IMR-90 (cell line): ENCODE results near the gene TMEM184B. TPM values are rescaled to one million over a fixed set of nuclear protein-coding genes. Genes with fewer than 3 reads are reported as not detected.

ENCODE experiments used
- ATAC-seq: fragments of 200-7000 bp; cut with Tn5 transposase; 2 replicates; pipeline ENCODE4 v1.9.1; 2020; ENCODE audit warnings: low read depth, mild to moderate bottlenecking, moderate library complexity
- BruUV-seq: library from RNA; stranded (reverse); fragments of 400-500 nt; replicated peaks from 2 replicates; lab custom pipeline; 2021; lab: Mats Ljungman, UMichigan
- CTCF ChIA-PET: fragments of 300-600 bp; formaldehyde crosslinking; extraction: SDS; loops from one replicate; lab custom pipeline; 2021; ENCODE audit warnings: antibody characterized with exemption; lab: Yijun Ruan, JAX
- POLR2A ChIA-PET: fragments of 300-600 bp; sonication (Branson Sonifier 250); formaldehyde crosslinking; loops from one replicate; lab custom pipeline; 2022; ENCODE audit warnings: antibody characterized with exemption; ENCODE audit not compliant: unreplicated experiment; lab: Charles Lee
- DNase-seq: peaks from one replicate; pipeline ENCODE4 v3.0.0; 2013
- H2AFZ ChIP-seq: replicated peaks from 2 replicates; pipeline ENCODE3; 2013; ENCODE audit warnings: low read length, mild to moderate bottlenecking; ENCODE audit not compliant: poor library complexity
- H2AK5ac ChIP-seq: 2 replicates; pipeline ENCODE4 v1.6.1; 2013; ENCODE audit warnings: low read depth, low read length, inconsistent platforms
- H2AK9ac ChIP-seq: replicated peaks from 2 replicates; pipeline ENCODE3; 2013; ENCODE audit warnings: mild to moderate bottlenecking, low read depth, low read length, moderate library complexity; ENCODE audit not compliant: poor library complexity
- H2BK120ac ChIP-seq: 2 replicates; pipeline ENCODE4 v1.6.1; 2013; ENCODE audit warnings: low read depth, low read length, inconsistent platforms
- H2BK15ac ChIP-seq: 3 replicates; pipeline ENCODE4 v1.6.1; 2013; ENCODE audit warnings: low read depth, low read length, inconsistent platforms
- H2BK20ac ChIP-seq: 2 replicates; pipeline ENCODE4 v1.6.1; 2013; ENCODE audit warnings: low read depth, mild to moderate bottlenecking, inconsistent platforms, low read length, moderate library complexity
- H2BK5ac ChIP-seq: 2 replicates; pipeline ENCODE4 v1.6.1; 2013; ENCODE audit warnings: mild to moderate bottlenecking, low read depth, low read length, inconsistent platforms; ENCODE audit not compliant: poor library complexity, severe bottlenecking
- H3K14ac ChIP-seq: replicated peaks from 2 replicates; pipeline ENCODE4 v1.6.1; 2013; ENCODE audit warnings: low read depth, low read length, inconsistent platforms
- H3K18ac ChIP-seq: 2 replicates; pipeline ENCODE4 v1.6.1; 2013; ENCODE audit warnings: low read depth, low read length, control low read depth
- H3K23ac ChIP-seq: 2 replicates; pipeline ENCODE4 v1.6.1; 2013; ENCODE audit warnings: low read depth, low read length, inconsistent platforms
- H3K27ac ChIP-seq: 2 replicates; pipeline ENCODE4 v1.5.1; 2013; ENCODE audit warnings: mild to moderate bottlenecking, control low read depth, low read length; ENCODE audit not compliant: insufficient read depth
- H3K27me3 ChIP-seq: 2 replicates; pipeline ENCODE4 v1.6.1; 2013; ENCODE audit warnings: low read length; ENCODE audit not compliant: control insufficient read depth, insufficient read depth
- H3K36me3 ChIP-seq: 2 replicates; pipeline ENCODE4 v1.6.1; 2013; ENCODE audit warnings: low read length, mixed read lengths; ENCODE audit not compliant: control insufficient read depth, insufficient read depth
- H3K4ac ChIP-seq: 2 replicates; pipeline ENCODE4 v1.6.1; 2013; ENCODE audit warnings: low read depth, low read length, inconsistent platforms
- H3K4me1 ChIP-seq: 2 replicates; pipeline ENCODE4 v1.6.1; 2013; ENCODE audit warnings: low read length, mixed read lengths; ENCODE audit not compliant: control insufficient read depth, insufficient read depth
- H3K4me2 ChIP-seq: 2 replicates; pipeline ENCODE4 v1.6.1; 2013; ENCODE audit warnings: low read depth, mild to moderate bottlenecking, control low read depth, low read length, moderate library complexity
- H3K4me3 ChIP-seq: 2 replicates; pipeline ENCODE4 v1.5.1; 2013; ENCODE audit warnings: low read depth, mild to moderate bottlenecking, control low read depth, low read length, moderate library complexity; ENCODE audit not compliant: insufficient read depth
- H3K56ac ChIP-seq: 2 replicates; pipeline ENCODE4 v1.6.1; 2013; ENCODE audit warnings: low read length, inconsistent platforms; ENCODE audit not compliant: insufficient read depth; ENCODE audit errors: extremely low read depth
- H3K79me1 ChIP-seq, 2 experiments: 2 replicates each; pipeline ENCODE4 v1.6.1; 2013; ENCODE audit warnings: low read length in 2 of 2, inconsistent platforms in 1 of 2, low read depth in 1 of 2
- H3K9ac ChIP-seq: 2 replicates; pipeline ENCODE4 v1.6.1; 2013; ENCODE audit warnings: low read depth, low read length, control low read depth
- H3K9me1 ChIP-seq: 2 replicates; pipeline ENCODE4 v1.6.1; 2013; ENCODE audit warnings: low read length, inconsistent platforms; ENCODE audit not compliant: insufficient read depth
- H3K9me3 ChIP-seq: 2 replicates; pipeline ENCODE4 v1.6.1; 2013; ENCODE audit warnings: low read length; ENCODE audit not compliant: control insufficient read depth, insufficient read depth
- H4K20me1 ChIP-seq: 2 replicates; pipeline ENCODE4 v1.6.1; 2013; ENCODE audit warnings: low read length, inconsistent platforms; ENCODE audit not compliant: insufficient read depth
- H4K5ac ChIP-seq: 2 replicates; pipeline ENCODE4 v1.6.1; 2013; ENCODE audit warnings: mild to moderate bottlenecking, low read depth, low read length, control low read depth
- H4K8ac ChIP-seq, 2 experiments: 2 replicates each; pipeline ENCODE4 v1.6.1; 2013; ENCODE audit warnings: low read depth in 2 of 2, low read length in 2 of 2, control low read depth in 1 of 2, inconsistent platforms in 1 of 2
- H4K91ac ChIP-seq: 2 replicates; pipeline ENCODE4 v1.6.1; 2013; ENCODE audit warnings: low read depth, low read length, inconsistent platforms; ENCODE audit not compliant: insufficient read depth
- MXI1 ChIP-seq: IDR thresholded peaks from 2 replicates; pipeline ENCODE4 v1.6.1; 2012; ENCODE audit warnings: low read depth, mild to moderate bottlenecking, low read length, moderate library complexity, borderline replicate concordance
- NFE2L2 ChIP-seq: fragments of 150-350 bp; IDR thresholded peaks from 2 replicates; pipeline ENCODE4 v1.6.1; 2016; ENCODE audit warnings: low read depth, mild to moderate bottlenecking, low read length
- POLR2A ChIP-seq: IDR thresholded peaks from 2 replicates; pipeline ENCODE4 v1.6.1; 2012; ENCODE audit warnings: mild to moderate bottlenecking, low read depth, low read length
- RCOR1 ChIP-seq: IDR thresholded peaks from 2 replicates; pipeline ENCODE4 v1.6.1; 2012; ENCODE audit warnings: mild to moderate bottlenecking, low read length, improper control_type of control experiment; ENCODE audit not compliant: insufficient replicate concordance
- SMC3 ChIP-seq: fragments of 150-350 bp; IDR thresholded peaks from 2 replicates; pipeline ENCODE4 v1.6.1; 2016; ENCODE audit warnings: low read depth, mild to moderate bottlenecking, antibody characterized with exemption, low read length, moderate library complexity
- WGBS, 2 experiments: methylation state at CpG; one replicate each; pipeline versions ENCODE4 v1.1.5 to v1.1.7; 2013; ENCODE audit warnings: missing lambda C conversion rate in 2 of 2; ENCODE audit not compliant: insufficient read length in 1 of 2; ENCODE audit errors: extremely low coverage in 2 of 2; 5-methylcytosine and 5-hydroxymethylcytosine counted together
- dilution Hi-C: fragments of 300-500 bp; cut with HindIII; formaldehyde crosslinking; loops from one replicate; pipeline ENCODE4 v1.14.3; 2018; ENCODE audit warnings: low sequenced_read_pairs; ENCODE audit not compliant: unreplicated experiment
- in situ Hi-C: fragments of 300-500 bp; cut with MboI; formaldehyde crosslinking; loops from 3 replicates; pipeline ENCODE4 v1.14.3; 2019; ENCODE audit warnings: low sequenced_read_pairs, inconsistent platforms, mixed read lengths
- intact Hi-C: fragments of 100-400 bp; cut with micrococcal nuclease; formaldehyde crosslinking; loops from 2 replicates; pipeline ENCODE4 v1.10.0; 2022
- polyA plus RNA-seq, 3 experiments: library from polyadenylated mRNA; depleted of rRNA; stranded (reverse); fragments of >200 nt; gene quantifications; 2 replicates each; pipeline ENCODE4 v1.2.3, GENCODE V29; 2012; ENCODE audit warnings: low replicate concordance in 1 of 3
- total RNA-seq: library from RNA; depleted of rRNA; stranded (reverse); fragments of >200 nt; gene quantifications from 2 replicates; pipeline ENCODE4 v1.2.3, GENCODE V29; 2012

Gene TMEM184B
- total and polyA plus RNA-seq, 2 of the 4 experiments (the other 2 are of a cell fraction): 9.1 to 81.1 TPM

DNA sequence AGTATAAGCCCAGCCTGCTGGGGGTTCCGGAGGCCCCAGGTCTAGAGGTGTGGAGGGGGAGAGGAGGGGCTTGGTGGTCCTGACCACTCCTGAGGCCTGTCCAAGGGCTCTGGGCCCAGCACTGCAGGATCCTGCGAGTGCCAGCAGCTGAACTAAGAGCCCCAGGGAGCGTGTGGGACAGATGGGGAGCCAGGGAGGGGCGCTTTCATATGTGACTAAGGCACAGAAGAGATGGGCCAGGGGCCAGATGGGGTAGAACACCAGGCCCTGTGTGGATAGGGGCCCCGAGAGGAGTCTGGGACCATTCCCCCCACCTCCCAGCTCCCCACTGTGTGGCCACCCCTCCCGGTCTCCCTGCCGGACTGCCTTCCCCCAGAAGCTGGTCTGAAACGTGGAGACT, 52.6 kb downstream of the TMEM184B start:
- POLR2A ChIA-PET: interaction anchor here (0.5 kb wide), 1 partner anchor 26 kb away, joined by 5 read pairs; no protein-coding TSS in a partner anchor
- no peak for DNase-seq
- no peak overlapping the region for H3K14ac ChIP-seq

More for the DNA sequence above, 52.6 kb downstream of the TMEM184B start:
- Histone ChIP-seq H4K20me1 (0 out of 2 replicates have a peak, but pooled peaks cover under 1% of the 10 kb centered on the region), H2BK120ac (peak overlapping the region; percentile 98), H4K8ac (peak overlapping the region in 1 of 2 experiments; percentile 52; a peak in 3 of 4 replicates), H3K4ac (peak overlapping the region; percentile 98), H3K79me1 (peaks cover 15 to 41% of the 10 kb centered on the region in 2 experiments), H3K56ac (no peak overlapping the region), H2AK9ac (peak overlapping the region; percentile 66), H3K4me2 (no peak overlapping the region), H4K5ac (no peak overlapping the region), H2BK15ac (peak overlapping the region; percentile 69; the same call in 1 of the 3 replicates), H3K27me3 (no peaks in the 10 kb centered on the region), H3K9me1 (peaks cover 11% of the 10 kb centered on the region), H3K4me1 (peaks cover 24% of the 10 kb centered on the region), H3K9ac (no peak overlapping the region), H3K27ac (peak overlapping the region; percentile 32; the same call in 1 of the 2 replicates), H2AFZ (no peak overlapping the region), H4K91ac (peak overlapping the region; percentile 99), H3K9me3 (no peaks in the 10 kb centered on the region), H3K4me3 (no peak overlapping the region), H3K23ac (no peak overlapping the region), H2AK5ac (peak overlapping the region; percentile 100), H3K18ac (no peak overlapping the region), H2BK20ac (0 out of 2 replicates have a peak overlapping the region, but pooled peaks have one; percentile 46), H3K36me3 (peaks cover 46% of the 10 kb centered on the region), H2BK5ac (peak overlapping the region; percentile 40)
- 75% methylated on average over 1 of the region's 8 CpGs; no CpG with 5 or more reads in 1 of the 2 experiments for WGBS, 2 experiments
- ATAC-seq: no peak
- intact Hi-C loops (no loop called here), in situ Hi-C loops (no loop called here), dilution Hi-C loops (no loop called here)
- no TSS peak for BruUV-seq
- CTCF ChIA-PET: interaction anchor here (2.0 kb wide), 1 partner anchor 106 kb away, joined by 6 read pairs; no protein-coding TSS in a partner anchor
- TF ChIP-seq NFE2L2: no peak
- no peak for TF ChIP-seq SMC3
- no peak for TF ChIP-seq MXI1
- no peak for TF ChIP-seq POLR2A
- no peak for TF ChIP-seq RCOR1
